ENCODE data around the gene FOXP1. TPM values are rescaled to one million over a fixed set of nuclear protein-coding genes. Genes with fewer than 3 reads are reported as not detected.

FOXP1 gene
- total RNA-seq, 1 donor = 455 TPM

- Histone ChIP-seq H3K9me3 (ENCODE audit: low read depth, low read length) (no peaks in the 10 kb centered on the region), H3K4me1 (ENCODE audit: insufficient read depth, low read length) (peaks cover 51% of the 10 kb centered on the region), H3K27me3 (ENCODE audit: insufficient read depth, low read length) (no peaks in the 10 kb centered on the region), H3K4me3 (ENCODE audit: low read length) (no peak overlapping the region)
Observed at GRCh38 chr3:71050538-71051258, 532.8 kb downstream of the FOXP1 start.

GRCh38 chr3:71050166-71050537 is 533.4 kb downstream of the FOXP1 start:
- Histone ChIP-seq H3K27me3 (ENCODE audit: insufficient read depth, low read length) (no peaks in the 10 kb centered on the region), H3K4me1 (ENCODE audit: insufficient read depth, low read length) (peaks cover 56% of the 10 kb centered on the region), H3K4me3 (ENCODE audit: low read length) (no peak overlapping the region)

DNA sequence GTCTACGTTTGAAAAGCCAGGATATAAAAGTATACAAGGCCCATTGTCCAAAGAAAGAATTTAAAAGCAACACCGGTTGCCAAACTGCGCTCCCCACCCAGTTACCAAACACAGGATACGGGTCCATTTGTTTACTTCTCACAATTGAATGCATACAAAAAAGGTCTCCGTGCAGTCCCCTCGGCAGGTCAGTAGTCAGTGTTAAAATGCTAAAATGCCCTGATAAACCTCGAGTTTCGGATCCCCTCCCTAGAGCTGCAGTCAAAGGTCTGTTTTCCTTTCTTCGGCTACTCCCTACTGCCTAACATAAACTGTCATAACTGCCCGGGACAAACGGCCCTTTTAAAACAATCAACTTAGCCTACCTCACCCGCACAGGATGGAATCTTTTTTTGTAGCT is 534.6 kb downstream of the FOXP1 start:
- H3K4me1 ChIP-seq (ENCODE audit: insufficient read depth, low read length) = peaks cover 61% of the 10 kb centered on the region
- no peaks in the 10 kb centered on the region for H3K27me3 ChIP-seq (ENCODE audit: insufficient read depth, low read length)
- H3K4me3 ChIP-seq (ENCODE audit: low read length) = no peak overlapping the region

More at GRCh38 chr3:71050166-71050537, 533.4 kb downstream of the FOXP1 start:
- no peaks in the 10 kb centered on the region for H3K9me3 ChIP-seq (ENCODE audit: low read depth, low read length)

GRCh38 chr3:71047616-71048531 is 535.7 kb downstream of the FOXP1 start:
- no peak overlapping the region for H3K4me3 ChIP-seq (ENCODE audit: low read length)
- peaks cover 53% of the 10 kb centered on the region for H3K4me1 ChIP-seq (ENCODE audit: insufficient read depth, low read length)
- H3K27me3 ChIP-seq (ENCODE audit: insufficient read depth, low read length) = no peaks in the 10 kb centered on the region
- no peaks in the 10 kb centered on the region for H3K9me3 ChIP-seq (ENCODE audit: low read depth, low read length)

More for the DNA sequence above, 534.6 kb downstream of the FOXP1 start:
- no peaks in the 10 kb centered on the region for H3K9me3 ChIP-seq (ENCODE audit: low read depth, low read length)

GRCh38 chr3:71046791-71047190 is 536.7 kb downstream of the FOXP1 start:
- Histone ChIP-seq H3K4me1 (ENCODE audit: insufficient read depth, low read length) (peaks cover 52% of the 10 kb centered on the region), H3K4me3 (ENCODE audit: low read length) (no peak overlapping the region), H3K27me3 (ENCODE audit: insufficient read depth, low read length) (no peaks in the 10 kb centered on the region), H3K9me3 (ENCODE audit: low read depth, low read length) (no peaks in the 10 kb centered on the region)

DNA sequence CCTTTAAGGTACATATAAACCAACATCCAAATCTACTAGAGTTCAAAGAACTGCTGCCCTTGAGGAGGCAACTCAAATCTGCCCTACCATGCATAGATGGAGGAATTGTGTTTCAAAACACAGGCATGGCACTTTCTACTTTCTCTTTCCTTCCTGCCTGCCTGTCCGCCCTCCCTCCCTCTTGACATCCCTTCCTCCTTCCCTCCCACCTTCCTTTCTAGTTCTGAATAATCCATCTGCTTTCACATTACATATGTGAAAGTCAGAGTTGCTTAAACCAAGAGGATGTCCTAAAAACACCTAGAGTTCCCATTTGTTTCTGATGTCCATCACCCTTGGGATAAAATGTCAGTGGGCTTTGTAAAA is 537.6 kb downstream of the FOXP1 start:
- H3K27me3 ChIP-seq (ENCODE audit: insufficient read depth, low read length) = no peaks in the 10 kb centered on the region
- H3K4me3 ChIP-seq (ENCODE audit: low read length) = no peak overlapping the region
- H3K9me3 ChIP-seq (ENCODE audit: low read depth, low read length) = no peaks in the 10 kb centered on the region
- H3K4me1 ChIP-seq (ENCODE audit: insufficient read depth, low read length) = peaks cover 44% of the 10 kb centered on the region

GRCh38 chr3:71045212-71045916 is 538.2 kb downstream of the FOXP1 start:
- Histone ChIP-seq H3K4me3 (ENCODE audit: low read length) (no peak overlapping the region), H3K27me3 (ENCODE audit: insufficient read depth, low read length) (no peaks in the 10 kb centered on the region), H3K4me1 (ENCODE audit: insufficient read depth, low read length) (peaks cover 38% of the 10 kb centered on the region), H3K9me3 (ENCODE audit: low read depth, low read length) (no peaks in the 10 kb centered on the region)

DNA sequence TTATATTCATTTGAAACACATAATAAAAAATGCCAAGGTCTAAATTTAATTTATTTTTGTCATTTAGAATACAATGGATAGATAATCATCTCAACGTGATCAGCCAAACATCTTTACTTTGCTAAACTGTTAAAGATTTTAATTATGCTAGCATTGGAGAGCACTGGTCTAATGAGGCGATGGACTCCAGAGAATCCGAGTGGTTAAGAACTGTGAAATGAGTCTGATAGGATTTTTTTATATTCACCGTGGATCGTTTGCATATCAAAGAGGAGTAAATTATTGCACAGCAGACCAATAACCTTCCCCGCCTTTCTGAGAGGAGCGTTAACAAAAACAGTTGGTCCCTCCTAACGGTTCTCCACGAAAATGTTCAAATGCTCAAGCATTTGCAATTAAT is 540.8 kb downstream of the FOXP1 start:
- Histone ChIP-seq H3K9me3 (ENCODE audit: low read depth, low read length) (no peaks in the 10 kb centered on the region), H3K4me3 (ENCODE audit: low read length) (no peak overlapping the region), H3K4me1 (ENCODE audit: insufficient read depth, low read length) (peaks cover 20% of the 10 kb centered on the region), H3K27me3 (ENCODE audit: insufficient read depth, low read length) (no peaks in the 10 kb centered on the region)

- no peaks in the 10 kb centered on the region for H3K9me3 ChIP-seq (ENCODE audit: low read depth, low read length)
- H3K27me3 ChIP-seq (ENCODE audit: insufficient read depth, low read length) = no peaks in the 10 kb centered on the region
- H3K4me3 ChIP-seq (ENCODE audit: low read length) = no peak overlapping the region
- peaks cover 13% of the 10 kb centered on the region for H3K4me1 ChIP-seq (ENCODE audit: insufficient read depth, low read length)
Observed at GRCh38 chr3:71041371-71041770, 542.2 kb downstream of the FOXP1 start.

DNA sequence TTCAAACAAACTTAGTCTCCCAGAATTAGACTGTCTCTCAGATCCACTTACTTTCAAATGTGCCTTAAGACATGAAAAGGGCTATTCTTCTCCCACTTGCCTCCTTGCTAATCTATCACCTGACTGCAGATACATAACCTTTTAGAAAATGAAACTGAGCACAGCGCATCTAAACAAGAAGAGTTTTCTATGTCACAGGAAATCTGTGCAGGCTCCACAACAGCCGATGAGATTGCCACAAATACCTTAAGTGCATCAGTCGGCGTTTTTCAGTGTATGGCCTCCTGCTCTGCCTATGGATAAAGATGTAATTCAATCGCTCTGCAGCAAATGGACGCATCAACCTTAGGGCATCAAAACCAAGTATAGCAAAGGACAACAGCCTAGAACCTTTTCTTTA is 544.2 kb downstream of the FOXP1 start:
- Histone ChIP-seq H3K9me3 (ENCODE audit: low read depth, low read length) (no peaks in the 10 kb centered on the region), H3K27me3 (ENCODE audit: insufficient read depth, low read length) (no peaks in the 10 kb centered on the region), H3K4me3 (ENCODE audit: low read length) (no peak overlapping the region), H3K4me1 (ENCODE audit: insufficient read depth, low read length) (peaks cover 20% of the 10 kb centered on the region)

GRCh38 chr3:71037775-71038174 is 545.8 kb downstream of the FOXP1 start:
- no peaks in the 10 kb centered on the region for H3K27me3 ChIP-seq (ENCODE audit: insufficient read depth, low read length)
- peaks cover 31% of the 10 kb centered on the region for H3K4me1 ChIP-seq (ENCODE audit: insufficient read depth, low read length)

DNA sequence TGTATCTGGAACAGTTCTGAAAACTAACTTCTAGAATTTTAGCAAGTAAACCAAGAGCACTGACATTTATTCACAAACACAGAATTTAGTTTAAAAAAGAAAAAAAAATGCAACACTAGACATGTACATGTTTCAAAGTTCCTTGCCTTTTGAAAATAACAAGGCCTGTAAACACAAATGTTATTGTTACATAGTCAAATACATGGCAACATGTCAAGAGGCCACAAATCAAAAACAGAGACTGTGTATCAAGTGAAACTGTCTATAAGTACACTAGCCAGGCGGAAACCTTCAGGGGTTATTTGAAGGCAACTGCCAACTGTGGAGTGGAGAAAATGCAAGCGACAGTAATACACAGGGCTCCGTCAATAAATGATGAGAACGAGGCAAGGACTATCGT is 547.6 kb downstream of the FOXP1 start:
- H3K4me1 ChIP-seq (ENCODE audit: insufficient read depth, low read length) = peaks cover 41% of the 10 kb centered on the region
- H3K27me3 ChIP-seq (ENCODE audit: insufficient read depth, low read length) = no peaks in the 10 kb centered on the region
- no peak overlapping the region for H3K4me3 ChIP-seq (ENCODE audit: low read length)
- H3K9me3 ChIP-seq (ENCODE audit: low read depth, low read length) = no peaks in the 10 kb centered on the region

More at GRCh38 chr3:71037775-71038174, 545.8 kb downstream of the FOXP1 start:
- no peaks in the 10 kb centered on the region for H3K9me3 ChIP-seq (ENCODE audit: low read depth, low read length)
- no peak overlapping the region for H3K4me3 ChIP-seq (ENCODE audit: low read length)

DNA sequence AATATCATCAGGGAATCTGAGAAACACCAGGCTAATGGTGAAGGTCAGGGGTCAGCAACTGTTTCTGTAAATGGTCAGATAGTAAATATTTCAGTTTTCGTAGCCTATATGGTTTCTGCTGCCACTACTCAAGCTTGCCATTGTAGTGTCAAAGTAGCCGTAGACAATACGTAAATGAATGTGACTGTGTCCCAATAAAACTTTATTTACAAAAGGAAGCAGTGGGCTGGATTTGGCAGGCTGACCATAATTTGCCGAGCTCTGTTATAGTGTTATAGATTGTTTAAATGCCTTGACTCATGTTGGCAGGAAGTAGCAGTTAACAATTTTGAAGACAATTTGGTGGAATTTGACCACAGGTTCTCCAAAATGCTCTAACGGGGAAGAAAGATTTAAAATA is 548.2 kb downstream of the FOXP1 start:
- H3K27me3 ChIP-seq (ENCODE audit: insufficient read depth, low read length) = no peaks in the 10 kb centered on the region
- H3K9me3 ChIP-seq (ENCODE audit: low read depth, low read length) = no peaks in the 10 kb centered on the region
- H3K4me3 ChIP-seq (ENCODE audit: low read length) = no peak overlapping the region
- peaks cover 41% of the 10 kb centered on the region for H3K4me1 ChIP-seq (ENCODE audit: insufficient read depth, low read length)

- Histone ChIP-seq H3K27me3 (ENCODE audit: insufficient read depth, low read length) (no peaks in the 10 kb centered on the region), H3K9me3 (ENCODE audit: low read depth, low read length) (no peaks in the 10 kb centered on the region), H3K4me3 (ENCODE audit: low read length) (no peak overlapping the region), H3K4me1 (ENCODE audit: insufficient read depth, low read length) (peaks cover 43% of the 10 kb centered on the region)
Observed at GRCh38 chr3:71033681-71034220, 549.8 kb downstream of the FOXP1 start.

Data from mononuclear cell (primary cell).